Gastrocnemius medialis (tissue), 4 donors: ENCODE data around the gene ROBO1. TPM values are rescaled to one million over a fixed set of nuclear protein-coding genes. Genes with fewer than 3 reads are reported as not detected.

ENCODE experiments used
- ATAC-seq, 2 donors: fragments of 150-250 bp; one replicate each; pipeline ENCODE4 v1.9.1; 2016
- DNase-seq, 2 donors: peaks; one replicate each; pipeline ENCODE4 v3.0.0-alpha.2; 2019
- H3K27ac ChIP-seq, 4 donors: fragments of 200-600 bp; sonication (generic); 1 replicate in 1 of 4; 2 replicates in 3 of 4; pipeline ENCODE4 v1.5.1; 2016 to 2018; ENCODE audit warnings: mild to moderate bottlenecking in 2 of 4, moderate library complexity in 1 of 4
- H3K27me3 ChIP-seq, 3 donors: fragments of 200-600 bp; sonication (generic) in 2 of 3; 1 replicate in 1 of 3; 2 replicates in 2 of 3; pipeline versions ENCODE4 v1.5.1 to v1.6.0; 2016 to 2019; ENCODE audit warnings: mild to moderate bottlenecking in 1 of 3, moderate library complexity in 1 of 3
- H3K36me3 ChIP-seq, 2 donors: fragments of 200-600 bp; sonication (generic) in 1 of 2; one replicate each; pipeline ENCODE4 v1.5.1; 2017 to 2018
- H3K4me1 ChIP-seq, 2 donors: fragments of 200-600 bp; sonication (generic) in 1 of 2; one replicate each; pipeline ENCODE4 v1.5.1; 2016 to 2017; ENCODE audit warnings: mild to moderate bottlenecking in 2 of 2
- H3K4me3 ChIP-seq, 4 donors: fragments of 200-600 bp; sonication (generic) in 3 of 4; 1 replicate in 1 of 4; 2 replicates in 3 of 4; pipeline ENCODE4 v1.5.1; 2016 to 2019; ENCODE audit warnings: mild to moderate bottlenecking in 2 of 4
- H3K9me3 ChIP-seq, 3 donors: fragments of 200-600 bp; sonication (generic) in 2 of 3; 1 replicate in 1 of 3; 2 replicates in 2 of 3; pipeline ENCODE4 v1.5.1; 2016 to 2019
- POLR2A ChIP-seq, 2 donors: fragments of 450-650 bp; IDR thresholded peaks; one replicate each; pipeline ENCODE4 v1.6.1; 2017; ENCODE audit warnings: antibody characterized with exemption in 2 of 2, mild to moderate bottlenecking in 2 of 2, moderate library complexity in 2 of 2
- in situ Hi-C, 4 donors: fragments of 200-750 bp; cut with MboI; loops; one replicate each; pipeline versions ENCODE4 v1.15.0 to v1.8.0; 2017; ENCODE audit warnings: low sequenced_read_pairs in 4 of 4
- intact Hi-C: fragments of 100-400 bp; cut with DNase I; formaldehyde crosslinking; loops from one replicate; pipeline ENCODE4 v1.15.1; 2023; ENCODE audit warnings: low total_unique reads
- total RNA-seq, 4 donors: library from RNA; depleted of rRNA; stranded (reverse); fragments of >200 nt; gene quantifications; one replicate each; pipeline versions ENCODE4 v1.1.0 to v1.2.3, GENCODE V29; 2016
- TF ChIP-seq, protein P1 (sequence below), 5 experiments: fragments of 450-650 bp in 3 of 5; fragments of 200-600 bp in 2 of 5; sonication (generic) in 2 of 5; IDR thresholded peaks in 4 of 5; conservative IDR thresholded peaks in 1 of 5; 1 replicate in 4 of 5; 2 replicates in 1 of 5; pipeline ENCODE4 v1.5.1; 2016 to 2019; ENCODE audit warnings: antibody characterized with exemption in 5 of 5, mild to moderate bottlenecking in 3 of 5, moderate library complexity in 3 of 5

The ROBO1 gene
- total RNA-seq, 4 donors from 2014 or later, result 4.2 to 16.0 (median 9.5) TPM

DNA sequence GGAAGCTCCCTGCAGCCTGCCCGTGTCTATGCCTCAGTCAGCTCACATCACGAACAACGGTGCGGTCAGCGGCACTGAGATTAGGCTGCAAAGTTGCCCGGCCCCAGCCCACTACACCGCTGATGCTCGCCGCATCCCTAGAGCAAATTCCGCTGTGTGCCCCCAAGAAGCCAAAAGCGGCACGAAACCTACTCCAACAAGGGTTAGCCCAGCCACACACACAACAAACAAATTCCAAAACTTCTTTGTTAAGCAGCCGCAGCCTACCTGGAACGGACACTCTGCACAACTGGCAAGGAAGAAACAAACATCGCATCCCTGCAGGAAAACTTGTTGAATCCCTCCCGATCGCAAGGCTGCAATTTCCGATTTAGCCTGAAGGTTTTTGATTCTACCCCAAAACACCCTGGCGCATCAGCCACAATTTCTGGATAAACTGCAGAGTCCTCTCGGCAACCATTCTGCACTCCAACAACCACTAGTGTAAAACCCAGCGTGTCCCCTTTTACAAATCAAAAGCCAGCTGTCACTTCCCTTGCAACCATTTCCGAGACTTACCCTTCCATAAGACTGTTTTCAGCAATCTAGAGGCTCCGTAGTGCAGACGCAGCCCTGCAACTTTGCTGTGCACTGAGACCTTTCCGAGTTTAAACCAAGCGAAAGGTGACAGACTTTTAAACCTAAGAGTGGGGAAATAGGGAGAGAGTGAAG, 449 bp downstream of the ROBO1 start:
- intact Hi-C loops, result no loop called here
- H3K4me3 ChIP-seq, result peak overlapping the region in 2 of 4 donors; percentile 20 to 34
- TF ChIP-seq, protein P1, sequence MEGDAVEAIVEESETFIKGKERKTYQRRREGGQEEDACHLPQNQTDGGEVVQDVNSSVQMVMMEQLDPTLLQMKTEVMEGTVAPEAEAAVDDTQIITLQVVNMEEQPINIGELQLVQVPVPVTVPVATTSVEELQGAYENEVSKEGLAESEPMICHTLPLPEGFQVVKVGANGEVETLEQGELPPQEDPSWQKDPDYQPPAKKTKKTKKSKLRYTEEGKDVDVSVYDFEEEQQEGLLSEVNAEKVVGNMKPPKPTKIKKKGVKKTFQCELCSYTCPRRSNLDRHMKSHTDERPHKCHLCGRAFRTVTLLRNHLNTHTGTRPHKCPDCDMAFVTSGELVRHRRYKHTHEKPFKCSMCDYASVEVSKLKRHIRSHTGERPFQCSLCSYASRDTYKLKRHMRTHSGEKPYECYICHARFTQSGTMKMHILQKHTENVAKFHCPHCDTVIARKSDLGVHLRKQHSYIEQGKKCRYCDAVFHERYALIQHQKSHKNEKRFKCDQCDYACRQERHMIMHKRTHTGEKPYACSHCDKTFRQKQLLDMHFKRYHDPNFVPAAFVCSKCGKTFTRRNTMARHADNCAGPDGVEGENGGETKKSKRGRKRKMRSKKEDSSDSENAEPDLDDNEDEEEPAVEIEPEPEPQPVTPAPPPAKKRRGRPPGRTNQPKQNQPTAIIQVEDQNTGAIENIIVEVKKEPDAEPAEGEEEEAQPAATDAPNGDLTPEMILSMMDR (IDR thresholded peaks at IDR 0.05 in 4 of 5, conservative IDR thresholded peaks at IDR 0.05 in 1 of 5), result no peak
- no peak for TF ChIP-seq POLR2A (IDR thresholded peaks at IDR 0.05)
- no peaks in the 10 kb centered on the region for H3K9me3 ChIP-seq
- in situ Hi-C loops, result no loop called here
- peaks cover 8 to 23% (median 15%) of the 10 kb centered on the region in 3 donors for H3K27me3 ChIP-seq
- ATAC-seq (no peak), DNase-seq (no peak)
- H3K4me1 ChIP-seq, result no peaks in the 10 kb centered on the region
- H3K36me3 ChIP-seq, result no peaks in the 10 kb centered on the region
- no peak overlapping the region for H3K27ac ChIP-seq

DNA sequence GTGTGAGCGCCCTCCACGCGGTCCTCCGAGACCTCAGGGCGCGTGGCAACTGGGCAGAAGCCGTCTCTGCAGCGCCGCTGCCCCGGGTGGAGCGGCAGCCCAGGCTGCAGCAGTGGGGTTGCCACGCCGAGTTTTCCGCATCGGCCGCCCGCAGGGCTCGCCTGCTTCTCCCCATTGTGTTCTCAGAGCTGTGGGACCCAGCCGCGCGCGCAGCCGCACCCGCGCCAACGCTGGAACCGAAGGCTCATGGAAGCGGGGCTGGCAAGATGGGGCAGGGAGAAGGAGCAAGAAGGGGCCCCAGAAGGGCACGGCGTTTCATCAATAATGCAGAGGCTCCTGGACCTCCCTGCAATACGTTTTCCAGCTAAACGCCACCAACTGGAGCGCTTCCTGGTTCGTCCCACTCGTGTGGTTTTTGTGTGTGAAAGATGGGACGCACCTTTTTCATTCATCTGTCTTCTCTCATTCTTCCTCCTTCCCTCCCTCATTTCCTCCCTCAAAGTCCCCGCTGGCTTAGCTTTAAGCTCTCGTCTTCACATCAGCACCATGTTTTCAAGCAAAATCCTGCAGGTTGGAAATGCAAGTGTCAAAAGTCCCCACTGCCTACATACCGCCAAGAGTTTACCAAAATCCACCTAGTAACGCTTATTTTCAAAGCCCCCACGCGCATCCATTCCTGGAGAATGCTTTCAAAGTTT, 1.2 kb downstream of the ROBO1 start:
- intact Hi-C loops, result no loop called here
- DNase-seq (no peak), ATAC-seq (no peak)
- no peaks in the 10 kb centered on the region for H3K4me1 ChIP-seq
- TF ChIP-seq POLR2A (IDR thresholded peaks at IDR 0.05), result no peak
- TF ChIP-seq, protein P1 (IDR thresholded peaks at IDR 0.05 in 4 of 5, conservative IDR thresholded peaks at IDR 0.05 in 1 of 5), result no peak
- in situ Hi-C loops, result no loop called here
- H3K27me3 ChIP-seq, result peaks cover 8 to 23% (median 15%) of the 10 kb centered on the region in 3 donors
- no peaks in the 10 kb centered on the region for H3K9me3 ChIP-seq
- H3K27ac ChIP-seq, result no peak overlapping the region
- H3K36me3 ChIP-seq, result no peaks in the 10 kb centered on the region
- H3K4me3 ChIP-seq, result no peak overlapping the region

DNA sequence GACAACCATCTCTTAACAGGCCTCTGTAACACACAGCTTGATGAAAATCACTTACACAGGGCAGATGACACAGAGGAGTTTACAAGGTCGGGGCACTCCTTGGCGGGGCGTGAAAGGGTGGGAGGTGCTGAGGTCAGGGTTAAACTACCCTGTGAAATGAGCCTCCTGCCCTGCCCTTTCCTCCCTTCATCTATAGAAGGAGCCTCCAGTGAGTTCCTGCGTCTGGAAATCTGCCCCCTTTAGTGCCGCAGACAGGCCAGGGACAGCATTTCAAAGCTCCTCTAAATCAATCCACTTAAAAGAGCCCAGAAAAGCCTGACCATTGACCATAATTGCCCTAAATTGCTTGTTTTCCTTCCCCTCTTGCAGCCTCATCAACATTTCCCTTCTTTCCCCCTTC, 1.9 kb downstream of the ROBO1 start:
- Histone ChIP-seq H3K4me3 (no peak overlapping the region), H3K27me3 (peaks cover 8 to 23% (median 15%) of the 10 kb centered on the region in 3 donors), H3K4me1 (no peaks in the 10 kb centered on the region), H3K9me3 (no peaks in the 10 kb centered on the region), H3K36me3 (no peaks in the 10 kb centered on the region), H3K27ac (no peak overlapping the region)
- in situ Hi-C loops (no loop called here), intact Hi-C loops (no loop called here)
- DNase-seq (no peak), ATAC-seq (no peak)
- no peak for TF ChIP-seq POLR2A (IDR thresholded peaks at IDR 0.05)
- TF ChIP-seq, protein P1 (IDR thresholded peaks at IDR 0.05 in 4 of 5, conservative IDR thresholded peaks at IDR 0.05 in 1 of 5), result no peak

DNA sequence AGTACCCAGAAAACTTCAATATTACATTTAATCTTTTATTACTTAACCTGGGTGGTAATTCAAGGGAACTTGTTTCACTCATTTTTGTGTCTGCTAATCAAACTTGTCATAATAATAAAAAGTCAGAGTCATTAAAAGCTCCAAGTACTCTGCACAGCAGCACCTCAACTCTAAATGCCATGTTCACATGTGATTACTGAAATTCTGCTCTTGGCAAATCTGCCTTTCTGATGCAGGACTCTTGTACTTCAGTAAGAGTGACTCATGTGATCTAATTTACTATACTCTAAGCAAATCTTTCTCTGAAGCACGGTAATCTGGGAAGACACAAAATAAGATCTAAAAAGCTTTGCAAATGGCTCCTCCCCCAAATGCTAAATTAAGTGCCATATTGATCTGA, 6.4 kb downstream of the ROBO1 start:
- H3K9me3 ChIP-seq, result no peaks in the 10 kb centered on the region
- ATAC-seq, result no peak
- H3K27ac ChIP-seq, result no peak overlapping the region
- no peak for DNase-seq
- TF ChIP-seq POLR2A (IDR thresholded peaks at IDR 0.05), result no peak
- TF ChIP-seq, protein P1 (IDR thresholded peaks at IDR 0.05 in 4 of 5, conservative IDR thresholded peaks at IDR 0.05 in 1 of 5), result no peak
- in situ Hi-C loops (no loop called here), intact Hi-C loops (no loop called here)
- H3K36me3 ChIP-seq, result no peaks in the 10 kb centered on the region
- no peaks in the 10 kb centered on the region for H3K4me1 ChIP-seq
- H3K4me3 ChIP-seq, result no peak overlapping the region
- peaks cover 2 to 9% (median 9%) of the 10 kb centered on the region in 3 donors for H3K27me3 ChIP-seq
